ENCODE measurements around the gene CPT2. TPM values are rescaled to one million over a fixed set of nuclear protein-coding genes. Genes with fewer than 3 reads are reported as not detected.

Gene CPT2
- polyA plus RNA-seq, 4 donors, result 28.2 to 33.0 (median 30.3) TPM

DNA sequence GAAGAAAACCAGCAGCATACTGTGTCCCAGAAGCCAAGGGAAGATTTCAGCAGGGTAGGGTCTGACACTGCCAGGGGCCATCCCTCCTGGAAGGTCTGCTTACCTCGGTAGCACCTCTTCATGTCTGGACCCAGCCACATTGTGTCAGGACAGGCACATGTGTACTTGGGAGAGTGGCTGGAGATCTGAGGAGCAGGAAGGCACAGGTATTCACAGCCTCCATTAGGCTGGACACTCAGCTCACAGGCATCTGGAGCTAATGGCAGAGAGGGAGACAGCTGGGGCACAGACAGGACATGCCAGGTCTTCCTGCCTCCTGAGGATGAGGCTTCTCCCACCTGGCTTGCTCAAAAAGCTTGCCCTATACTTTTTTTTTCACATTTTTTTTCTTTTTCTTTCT, 61.6 kb downstream of the CPT2 start:
- DNase-seq (ENCODE audit: low read depth in 4 of 4, low spot score in 2 of 4), result no peak

DNA sequence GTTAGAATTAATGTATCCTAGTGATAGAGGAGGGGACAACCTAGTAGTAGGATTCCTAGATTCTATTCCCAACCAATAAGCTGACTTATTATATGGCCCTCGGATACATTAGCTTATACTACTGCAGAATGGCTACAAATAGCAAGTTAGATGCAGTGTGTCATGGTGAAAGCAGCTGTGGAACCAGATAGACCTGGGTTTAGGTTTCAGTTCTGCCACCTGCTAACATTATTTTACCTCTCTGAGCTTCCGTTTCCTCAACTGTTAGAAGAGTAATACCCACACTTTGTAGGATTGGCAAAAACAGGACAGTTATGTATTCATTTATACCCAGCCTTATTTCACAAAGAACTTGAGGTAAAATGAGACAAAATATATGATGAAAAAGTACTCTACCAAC, 63.3 kb downstream of the CPT2 start:
- DNase-seq (ENCODE audit: low read depth in 4 of 4, low spot score in 2 of 4), result no peak

DNA sequence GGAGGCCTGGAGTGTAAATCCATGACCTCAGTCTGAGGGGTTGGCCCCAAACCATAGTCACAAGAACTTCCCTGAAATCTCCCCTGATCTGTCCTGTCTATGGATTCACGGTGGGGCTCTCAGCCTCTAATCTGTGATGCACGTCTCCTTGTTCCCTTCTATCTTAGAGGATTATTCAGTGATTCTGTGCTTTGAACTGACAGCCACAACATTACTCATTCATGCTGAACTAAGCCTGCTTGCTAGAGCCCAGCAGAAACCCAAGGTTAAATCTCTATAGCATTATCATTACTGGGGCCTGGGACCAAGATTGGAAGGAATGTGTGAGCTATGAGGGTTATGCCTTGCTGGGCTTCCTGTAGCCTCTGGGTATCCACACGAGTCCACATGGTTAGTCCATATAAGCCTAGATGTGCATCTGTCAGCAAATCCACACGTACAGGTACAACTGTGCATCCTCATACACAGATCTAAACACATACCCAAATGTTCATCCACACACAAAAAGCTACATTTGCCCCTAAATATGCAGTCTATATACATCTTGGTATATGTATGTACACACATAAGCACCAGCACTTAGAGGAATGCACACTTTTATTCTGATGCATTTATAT, 64.1 kb downstream of the CPT2 start:
- DNase-seq (ENCODE audit: low read depth in 4 of 4, low spot score in 2 of 4), result no peak

GRCh38 chr1:53262000-53262399, 65.4 kb downstream of the CPT2 start:
- DNase-seq (ENCODE audit: low read depth in 4 of 4, low spot score in 2 of 4), result no peak

Other genes starting within 250 kb of the CPT2 start
- gene PODN, start 134.6 kb upstream of the CPT2 start, polyA plus RNA-seq (ENCODE audit: insufficient read length in 4 of 4), result 1 to 10 TPM; 1.6 to 3.1 (median 2.2) TPM
- under 1 TPM; 0.11 to 0.26 (median 0.14) TPM for gene SLC1A7, start 54.2 kb upstream of the CPT2 start, polyA plus RNA-seq (ENCODE audit: insufficient read length in 4 of 4)
- 10 to 100 TPM; 81.1 to 90.8 (median 87.3) TPM for gene CZIB, start 23.8 kb downstream of the CPT2 start, polyA plus RNA-seq (ENCODE audit: insufficient read length in 4 of 4)
- 10 to 100 TPM; 78.6 to 94.4 (median 92.6) TPM for gene MAGOH, start 41.7 kb downstream of the CPT2 start, polyA plus RNA-seq (ENCODE audit: insufficient read length in 4 of 4)
- gene LRP8, start 131.2 kb downstream of the CPT2 start, polyA plus RNA-seq (ENCODE audit: insufficient read length in 4 of 4), result 10 to 100 TPM in 1 of 4 donors, 1 to 10 TPM in 3; 3.4 to 11.5 (median 6.3) TPM

Data from left renal cortex interstitium (tissue), 4 donors.